DND-41 (cell line): Measurements from ENCODE around the gene SLC25A1.

Source experiments
- ATAC-seq: fragments of 200-7000 bp; cut with Tn5 transposase; 3 replicates; pipeline ENCODE4 v1.9.1; 2021; ENCODE audit warnings: low read depth; ENCODE audit not compliant: insufficient read depth
- DNase-seq: peaks from one replicate; pipeline ENCODE4 v3.0.0-alpha.2; 2020
- H2AFZ ChIP-seq: 2 replicates; pipeline ENCODE4 v1.6.0; 2012; ENCODE audit warnings: low read depth, low read length
- H3K27ac ChIP-seq: 2 replicates; pipeline ENCODE4 v1.5.1; 2012; ENCODE audit warnings: low read length, inconsistent platforms
- H3K27me3 ChIP-seq: fragments of 200-600 bp; sonication (generic); 2 replicates; pipeline ENCODE4 v1.6.0; 2012; ENCODE audit warnings: low read length, mild to moderate bottlenecking, inconsistent platforms; ENCODE audit not compliant: insufficient read depth, poor library complexity
- H3K36me3 ChIP-seq: 2 replicates; pipeline ENCODE4 v1.5.1; 2012; ENCODE audit warnings: low read length, inconsistent platforms; ENCODE audit not compliant: insufficient read depth
- H3K4me1 ChIP-seq: 2 replicates; pipeline ENCODE4 v1.5.1; 2012; ENCODE audit warnings: mild to moderate bottlenecking, low read length; ENCODE audit not compliant: insufficient read depth
- H3K4me2 ChIP-seq: 2 replicates; pipeline ENCODE4 v1.6.0; 2012; ENCODE audit warnings: mild to moderate bottlenecking, moderate library complexity, low read length, inconsistent platforms; ENCODE audit not compliant: insufficient read depth
- H3K4me3 ChIP-seq, 2 experiments: fragments of 200-600 bp in 1 of 2; shearing (Covaris generic) in 1 of 2; 2 replicates each; pipeline ENCODE4 v1.5.1; 2012 to 2016; ENCODE audit warnings: inconsistent platforms in 2 of 2, low read length in 2 of 2, mild to moderate bottlenecking in 2 of 2, low read depth in 1 of 2, moderate library complexity in 1 of 2
- H3K79me2 ChIP-seq: 2 replicates; pipeline ENCODE4 v1.6.0; 2012; ENCODE audit warnings: low read length, inconsistent platforms; ENCODE audit not compliant: insufficient read depth
- H3K9ac ChIP-seq: 2 replicates; pipeline ENCODE4 v1.6.0; 2012; ENCODE audit warnings: low read depth, mild to moderate bottlenecking, inconsistent platforms, low read length, moderate library complexity
- H3K9me3 ChIP-seq: 2 replicates; pipeline ENCODE4 v1.5.1; 2012; ENCODE audit warnings: low read length, moderate library complexity, mild to moderate bottlenecking, inconsistent platforms; ENCODE audit not compliant: insufficient read depth, severe bottlenecking
- H4K20me1 ChIP-seq: 2 replicates; pipeline ENCODE4 v1.6.0; 2012; ENCODE audit warnings: low read length; ENCODE audit not compliant: insufficient read depth
- CTCF ChIP-seq: IDR thresholded peaks from 2 replicates; pipeline ENCODE4 v1.5.1; 2012; ENCODE audit warnings: borderline replicate concordance, low read length, moderate library complexity, mild to moderate bottlenecking; ENCODE audit not compliant: poor library complexity, severe bottlenecking; ENCODE audit errors: extremely low read depth
- EZH2 ChIP-seq: IDR thresholded peaks from 3 replicates; pipeline ENCODE4 v1.6.1; 2012; ENCODE audit warnings: borderline replicate concordance, low read depth, mild to moderate bottlenecking, moderate library complexity, low read length, inconsistent platforms; ENCODE audit not compliant: severe bottlenecking

SLC25A1 gene

GRCh38 chr22:19201869-19202798 lies 23.6 kb upstream of the SLC25A1 start:
- H3K4me1 ChIP-seq: no peaks in the 10 kb centered on the region
- H3K79me2 ChIP-seq: no peaks in the 10 kb centered on the region
- H4K20me1 ChIP-seq: no peaks in the 10 kb centered on the region
- H3K9me3 ChIP-seq: no peaks in the 10 kb centered on the region
- H3K9ac ChIP-seq: no peak overlapping the region
- no peak overlapping the region for H3K4me3 ChIP-seq
- DNase-seq (no peak), ATAC-seq (no peak)
- H3K36me3 ChIP-seq: no peaks in the 10 kb centered on the region
- no peak overlapping the region for H3K27ac ChIP-seq
- H3K27me3 ChIP-seq: no peaks in the 10 kb centered on the region
- H3K4me2 ChIP-seq: no peak overlapping the region
- no peak overlapping the region for H2AFZ ChIP-seq
- TF ChIP-seq CTCF: no peak
- no peak for TF ChIP-seq EZH2

- DNase-seq: no peak
- Histone ChIP-seq H3K4me1 (no peaks in the 10 kb centered on the region), H3K9me3 (no peaks in the 10 kb centered on the region), H3K27ac (no peak overlapping the region), H3K9ac (no peak overlapping the region), H4K20me1 (no peaks in the 10 kb centered on the region), H3K27me3 (no peaks in the 10 kb centered on the region), H3K79me2 (no peaks in the 10 kb centered on the region), H3K36me3 (no peaks in the 10 kb centered on the region), H3K4me3 (no peak overlapping the region), H2AFZ (no peak overlapping the region), H3K4me2 (no peak overlapping the region)
- no peak for ATAC-seq
- TF ChIP-seq CTCF: no peak
- no peak for TF ChIP-seq EZH2
Measured at GRCh38 chr22:19201130-19201868, 22.8 kb upstream of the SLC25A1 start.

- Histone ChIP-seq H3K27me3 (no peaks in the 10 kb centered on the region), H3K4me2 (no peak overlapping the region), H3K27ac (no peak overlapping the region), H2AFZ (no peak overlapping the region), H3K9ac (no peak overlapping the region), H3K9me3 (no peaks in the 10 kb centered on the region), H3K36me3 (no peaks in the 10 kb centered on the region), H3K4me1 (no peaks in the 10 kb centered on the region), H3K4me3 (no peak overlapping the region), H4K20me1 (no peaks in the 10 kb centered on the region), H3K79me2 (no peaks in the 10 kb centered on the region)
- no peak for ATAC-seq
- DNase-seq: no peak
- no peak for TF ChIP-seq CTCF
- no peak for TF ChIP-seq EZH2
Measured at GRCh38 chr22:19199479-19199878, 20.9 kb upstream of the SLC25A1 start.
